Medulla oblongata (tissue), 1 donor: ENCODE measurements around the gene SNAP29.
A peak's percentile ranks its signal among the peaks of the same experiment; 100 is the strongest.
"Not testable (repeated sequence)": the region's sequence is repeated elsewhere in the genome, so short reads cannot be mapped to it uniquely, and the experiment has no call there.

Experiments used
- DNase-seq: peaks from one replicate; pipeline ENCODE4 v3.0.0-alpha.2; 2015; ENCODE audit errors: extremely low spot score

SNAP29 gene

GRCh38 chr22:20901093-20902033 lies 42.6 kb downstream of the SNAP29 start:
- not testable (repeated sequence) for DNase-seq

DNA sequence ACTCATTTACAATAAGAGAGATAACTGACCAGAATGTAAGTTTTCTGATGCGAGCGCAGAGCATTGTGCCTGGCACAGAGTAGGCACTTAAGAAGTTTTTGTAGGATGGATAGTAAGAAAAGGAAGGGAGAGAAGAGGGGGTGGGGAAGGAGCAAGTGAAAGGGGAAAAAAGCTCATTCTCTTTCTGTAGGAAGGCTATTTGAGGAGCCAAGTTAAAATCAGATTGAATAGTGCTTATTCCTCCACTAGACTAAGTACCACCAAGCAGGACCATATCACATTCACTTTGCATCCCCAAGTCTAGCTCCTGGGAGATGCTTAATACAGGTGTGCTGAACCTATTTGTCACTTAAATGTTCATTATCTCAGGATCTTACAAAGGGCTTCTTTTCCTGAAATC lies 44.3 kb downstream of the SNAP29 start:
- DNase-seq: no peak

DNA sequence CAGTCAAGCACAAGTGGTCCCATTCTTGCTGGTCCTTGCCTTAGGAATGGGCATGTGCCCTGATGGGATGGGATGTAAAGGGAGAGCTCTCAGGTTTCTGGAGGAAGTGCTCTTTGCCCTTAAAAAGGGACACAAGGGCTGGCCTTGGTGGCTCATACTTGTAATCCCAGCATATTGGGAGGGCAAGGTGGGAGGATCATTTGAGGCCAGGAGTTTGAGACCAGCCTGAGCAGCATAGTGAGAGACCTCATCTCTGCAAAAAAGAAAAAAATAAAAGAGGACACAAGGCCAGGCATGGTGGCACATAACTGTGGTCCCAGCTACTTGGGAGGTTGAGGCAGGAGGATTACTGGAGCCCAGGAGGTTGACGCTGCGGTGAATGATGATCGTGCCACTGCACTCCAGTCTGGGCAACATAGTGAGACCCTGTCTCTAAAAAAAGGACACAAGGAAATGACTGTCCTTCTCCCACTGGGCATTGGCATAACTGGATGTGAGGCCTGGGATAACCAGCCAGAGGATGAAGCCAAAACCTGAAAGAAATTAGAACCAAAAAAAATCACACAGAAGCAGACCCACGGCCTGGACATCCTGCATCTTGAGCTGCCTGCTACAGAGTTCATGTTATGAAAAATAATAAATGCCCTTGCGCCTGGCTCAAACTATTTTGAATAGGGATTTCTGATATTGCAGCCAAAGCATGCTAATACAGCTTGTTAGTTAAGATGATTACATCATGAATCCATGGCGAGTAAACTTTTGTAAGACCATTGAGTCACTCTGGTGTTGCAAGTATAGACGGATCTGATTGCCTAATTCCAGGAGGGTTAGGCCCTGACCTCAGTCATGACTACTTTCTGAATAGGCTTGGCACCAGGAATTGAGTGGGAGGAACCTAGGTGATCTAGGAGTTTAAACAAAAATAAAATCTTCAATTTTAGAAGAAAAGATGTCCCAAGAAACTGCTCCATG lies 45.5 kb downstream of the SNAP29 start:
- no peak for DNase-seq

DNA sequence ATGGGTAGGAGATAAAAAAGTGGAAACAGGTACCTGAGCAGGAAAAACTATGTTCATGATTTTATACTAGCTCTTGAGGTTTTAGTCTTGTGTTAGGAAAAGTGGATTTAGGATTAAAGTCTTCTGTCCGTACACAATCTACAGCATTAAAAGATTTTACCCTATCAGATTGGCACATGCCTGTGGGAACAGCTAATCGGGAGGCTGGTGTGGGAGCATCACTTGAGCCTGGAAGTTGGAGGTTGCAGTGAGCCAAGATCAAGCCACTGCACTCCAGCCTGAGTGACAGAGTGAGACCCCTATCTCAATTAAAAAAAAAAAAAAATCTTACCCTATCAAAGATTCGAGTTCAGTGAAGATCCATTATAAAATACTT lies 46.2 kb downstream of the SNAP29 start:
- no peak for DNase-seq

GRCh38 chr22:20905415-20906386 lies 46.9 kb downstream of the SNAP29 start:
- no peak for DNase-seq

DNA sequence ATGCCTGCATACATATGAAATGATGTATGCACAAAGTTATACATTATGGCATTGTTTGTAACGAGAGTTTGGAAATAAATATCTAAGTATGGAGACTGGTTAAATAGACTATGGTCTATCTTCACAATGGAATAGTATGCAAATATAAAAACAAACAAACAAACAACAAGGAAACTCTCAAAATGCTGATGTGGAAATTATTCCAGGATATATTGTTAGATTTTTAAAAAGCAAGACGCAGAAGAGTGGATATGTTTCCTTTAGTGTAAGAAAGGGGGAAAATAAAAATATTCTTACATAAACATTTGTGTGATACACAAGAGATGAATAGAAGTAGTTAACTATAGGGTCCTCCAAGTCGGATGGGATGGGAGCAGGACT lies 47.6 kb downstream of the SNAP29 start:
- no peak for DNase-seq

DNA sequence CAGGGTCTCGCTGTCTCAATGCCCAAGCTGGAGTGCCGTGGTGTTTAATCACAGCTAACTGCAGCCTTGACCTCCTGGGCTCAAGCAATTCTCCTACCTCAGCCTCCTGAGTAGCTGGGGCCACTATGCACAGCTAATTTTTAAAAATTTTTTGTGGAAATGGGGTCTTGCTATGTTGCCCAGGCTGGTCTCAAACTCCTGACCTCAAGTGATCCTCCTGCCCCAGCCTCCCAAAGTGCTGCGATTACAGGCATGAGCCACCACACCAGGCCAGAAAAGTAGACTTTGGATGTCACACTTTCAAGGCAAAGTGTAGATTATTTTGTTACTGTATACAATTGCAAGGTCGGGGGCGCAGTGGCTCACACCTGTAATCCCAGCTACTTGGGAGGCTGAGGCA lies 49.9 kb downstream of the SNAP29 start:
- not testable (repeated sequence) for DNase-seq

DNA sequence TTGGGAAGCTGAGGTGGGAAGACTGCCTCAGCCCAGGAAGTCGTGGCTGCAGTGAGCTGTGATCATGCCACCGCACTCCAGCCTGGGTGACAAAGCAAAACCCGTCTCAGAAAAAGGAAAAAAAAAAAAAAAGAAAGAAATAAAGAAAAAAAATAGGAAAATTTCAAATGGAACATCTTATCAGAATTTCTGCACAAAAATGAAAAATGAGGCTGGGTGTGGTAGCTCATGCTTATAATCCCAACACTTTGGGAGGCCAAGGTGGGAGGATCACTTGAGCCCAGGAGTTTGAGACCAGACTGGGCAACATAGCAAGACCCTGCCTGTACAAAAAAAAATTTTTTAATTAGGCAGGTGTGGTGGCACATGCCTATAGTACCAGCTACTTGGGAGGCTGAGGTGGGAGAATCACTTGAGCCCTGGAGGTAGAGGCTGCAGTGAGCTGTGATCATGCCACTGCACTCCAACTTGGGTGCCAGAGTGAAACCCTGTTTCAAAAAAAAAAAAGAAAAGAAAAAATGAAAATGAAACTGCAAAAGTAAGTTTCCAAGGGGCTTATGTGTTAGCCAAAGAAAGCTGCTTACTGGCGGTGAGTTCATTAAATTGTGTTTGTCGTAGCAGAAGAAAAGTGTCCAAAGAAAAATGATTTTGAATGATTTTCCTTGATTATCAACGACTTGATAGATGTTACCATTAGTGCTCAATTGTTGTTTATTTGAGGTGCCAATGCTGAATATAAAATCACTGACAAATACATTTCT lies 50.9 kb downstream of the SNAP29 start:
- no peak for DNase-seq

DNA sequence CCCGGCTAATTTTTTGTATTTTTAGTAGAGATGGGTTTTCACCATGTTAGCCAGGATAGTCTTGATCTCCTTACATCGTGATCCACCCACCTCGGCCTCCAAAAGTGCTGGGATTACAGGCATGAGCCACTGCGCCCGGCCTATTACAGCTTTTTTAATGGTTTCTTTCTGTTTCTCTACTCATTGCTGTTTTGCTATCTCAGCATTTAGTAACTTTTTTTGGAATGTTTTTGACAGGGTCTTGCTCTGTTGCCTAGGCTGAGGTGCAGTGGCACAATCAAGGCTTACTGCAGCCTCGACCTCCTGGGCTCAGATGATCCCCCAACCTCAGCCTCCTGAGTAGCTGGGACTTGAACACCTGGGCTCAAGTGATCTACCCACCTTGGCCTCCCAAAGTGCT lies 53.7 kb downstream of the SNAP29 start:
- no peak for DNase-seq

DNA sequence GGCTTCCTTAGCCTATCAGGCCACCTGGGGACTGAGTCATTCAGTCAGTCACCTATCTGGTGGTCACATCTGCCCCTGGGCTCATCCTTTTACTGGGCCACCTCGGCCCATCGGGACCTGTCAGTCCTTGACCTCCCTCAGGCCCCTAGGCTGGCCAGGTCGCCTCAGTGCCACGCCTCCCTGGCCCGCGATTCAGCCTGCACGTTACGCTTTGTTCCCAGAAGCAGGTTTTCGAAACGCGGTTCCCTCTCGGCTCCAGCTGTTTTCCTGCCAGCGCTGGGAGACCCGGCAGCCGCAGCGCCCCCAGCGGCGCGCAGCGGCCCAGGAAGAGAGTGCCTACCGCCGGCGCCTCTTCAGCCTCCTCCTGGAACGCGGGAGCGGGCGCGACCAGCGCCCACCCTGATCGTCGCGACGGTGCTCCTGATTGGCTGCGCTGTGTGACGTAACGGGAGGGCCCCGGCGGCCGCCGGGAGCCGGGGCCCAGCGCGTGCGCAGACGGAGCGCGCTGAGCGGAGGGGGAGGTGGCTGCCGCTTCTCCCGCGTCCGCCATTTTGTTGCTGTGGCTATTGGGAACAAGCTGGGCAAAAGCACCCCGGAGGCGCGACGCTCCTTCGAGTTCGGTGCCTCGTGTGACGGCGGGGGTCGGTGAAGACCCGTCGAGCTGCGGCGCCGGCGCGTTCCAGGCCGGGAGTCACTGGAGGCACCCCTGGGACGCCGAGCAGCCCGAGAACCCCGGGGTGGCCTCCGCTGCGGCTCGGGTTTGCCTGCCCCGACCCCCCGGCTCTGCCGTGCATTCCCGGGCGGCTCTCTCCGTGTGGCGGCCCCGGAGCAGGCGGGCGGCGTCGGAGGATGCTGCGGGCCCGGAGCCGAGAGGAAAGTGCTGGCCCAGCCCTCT lies 58.4 kb downstream of the SNAP29 start, which contains the start of gene CRKL:
CRKL (plus strand) TSS at position 492 of the 895 bp plus-strand sequence. CDS start 528 bp downstream, outside the sequence.
- peak; percentile 98 for DNase-seq

DNA sequence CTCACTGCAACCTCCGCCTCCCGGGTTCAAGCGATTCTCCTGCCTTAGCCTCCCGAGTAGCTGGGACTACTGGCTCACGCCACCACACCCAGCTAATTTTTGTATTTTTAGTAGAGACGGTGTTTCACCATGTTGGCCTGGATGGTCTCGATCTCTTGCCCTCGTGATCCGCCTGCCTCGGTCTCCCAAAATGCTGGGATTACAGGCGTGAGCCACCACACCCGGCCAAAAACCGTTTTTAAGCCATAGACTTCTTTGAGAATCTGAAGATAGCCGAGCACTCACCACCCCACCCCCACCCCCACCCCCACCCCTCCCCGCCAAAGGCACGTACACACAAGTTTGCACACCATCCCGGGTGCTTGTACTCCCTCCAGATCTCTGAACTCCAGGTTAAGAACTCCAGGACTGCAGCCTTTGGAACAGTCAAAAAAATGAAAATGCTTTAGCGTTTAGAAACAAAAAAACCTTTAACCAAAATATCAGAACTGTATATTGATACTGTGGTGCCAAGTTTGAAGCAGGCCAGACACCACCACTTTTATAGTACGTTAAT lies 59.9 kb downstream of the SNAP29 start:
- no peak for DNase-seq

GRCh38 chr22:20919718-20920117 lies 60.9 kb downstream of the SNAP29 start:
- DNase-seq: no peak

DNA sequence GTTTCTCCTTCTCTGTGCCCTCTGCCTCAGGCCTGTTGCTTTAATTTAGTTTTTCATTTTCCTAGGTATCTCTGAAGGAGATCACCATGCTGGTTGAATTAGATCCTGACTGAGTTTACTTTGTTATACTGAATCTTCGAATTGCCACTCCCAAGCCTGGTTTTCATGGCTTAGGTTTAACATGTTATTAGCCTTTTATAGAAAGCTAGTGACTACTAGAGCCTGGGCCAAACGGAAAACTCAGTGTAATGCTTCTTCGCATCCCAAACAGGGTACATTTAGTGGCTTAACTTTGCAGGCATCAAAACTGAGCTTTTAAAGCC lies 62.0 kb downstream of the SNAP29 start:
- DNase-seq: no peak

- DNase-seq: no peak
Observed at GRCh38 chr22:20922141-20922751, 63.4 kb downstream of the SNAP29 start.

- no peak for DNase-seq
Observed at GRCh38 chr22:20926243-20926642, 67.4 kb downstream of the SNAP29 start.

GRCh38 chr22:20927940-20928572 lies 69.2 kb downstream of the SNAP29 start:
- no peak for DNase-seq

DNA sequence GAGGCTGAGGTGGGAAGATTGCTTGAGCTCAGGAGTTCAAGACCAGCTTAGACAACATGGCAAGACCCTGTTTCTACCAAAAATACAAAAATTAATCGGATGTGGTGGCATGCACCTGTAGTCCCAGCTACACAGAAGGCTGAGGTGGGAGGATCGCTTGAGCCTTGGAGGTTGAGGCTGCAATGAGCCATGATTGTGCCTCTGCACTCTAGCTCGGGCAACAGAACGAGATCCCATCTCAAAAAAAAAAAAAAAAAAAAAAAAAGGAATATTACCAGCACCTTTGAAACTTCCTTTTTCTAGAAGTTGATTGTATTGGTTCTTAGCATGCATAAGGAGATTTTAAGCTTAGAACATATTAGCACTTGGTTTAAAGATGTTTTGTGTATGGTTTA lies 69.8 kb downstream of the SNAP29 start:
- DNase-seq: no peak

DNA sequence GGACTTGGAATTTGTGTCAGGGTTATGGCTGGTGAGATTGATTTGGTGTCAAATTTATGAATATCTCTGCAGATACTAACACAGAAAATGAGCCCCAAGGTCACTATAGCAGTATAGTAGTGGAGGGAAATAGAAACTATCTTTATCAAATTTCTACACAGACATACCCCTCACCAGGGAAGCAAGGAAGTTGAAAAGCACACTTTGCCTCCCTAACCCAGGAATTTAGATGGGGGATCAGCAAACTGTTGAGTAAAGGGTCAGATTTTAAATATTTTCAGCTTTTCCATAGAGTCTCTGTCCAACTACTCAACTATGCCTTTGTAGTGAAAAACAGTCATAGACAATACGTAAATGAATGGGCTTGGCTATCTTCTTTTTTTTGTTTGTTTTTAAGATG lies 71.2 kb downstream of the SNAP29 start:
- DNase-seq: no peak
